K562 (cell line): ENCODE data around the gene CDR2L. TPM values are rescaled to one million over a fixed set of nuclear protein-coding genes. Genes with fewer than 3 reads are reported as not detected.

Experiments
- ATAC-seq: fragments of 200-7000 bp; cut with Tn5 transposase; 3 replicates; pipeline ENCODE4 v1.9.1; 2020; ENCODE audit warnings: moderate library complexity
- BruUV-seq: library from RNA; stranded (reverse); fragments of 400-500 nt; replicated peaks from 2 replicates; lab custom pipeline; 2021; lab: Mats Ljungman, UMichigan
- CTCF ChIA-PET: fragments of 300-600 bp; formaldehyde crosslinking; extraction: SDS; loops from one replicate; lab custom pipeline; 2021; ENCODE audit warnings: low intra/inter-chr PET ratio; lab: Yijun Ruan, JAX
- POLR2A ChIA-PET: fragments of 300-600, 350-650 bp; sonication (Branson Sonifier 250); formaldehyde crosslinking; extraction: SDS; loops from one replicate; lab custom pipeline; 2021; ENCODE audit warnings: antibody characterized with exemption, inconsistent platforms; lab: Yijun Ruan, JAX
- DNase-seq, 4 experiments: peaks; one replicate each; pipeline versions ENCODE4 v3.0.0 to v3.0.0-alpha.2; 2011 to 2018; ENCODE audit warnings: low spot score in 3 of 4, mixed read lengths in 3 of 4; ENCODE audit errors: extremely low read depth in 1 of 4
- FAIRE-seq: peaks from 2 replicates; lab custom pipeline; 2011; peaks lifted over from hg19 to GRCh38; lab: Jason Lieb, UNC
- H2AFZ ChIP-seq: 2 replicates; pipeline ENCODE4 v1.6.0; 2011; ENCODE audit warnings: low read depth, low read length, control low read depth, inconsistent platforms
- H3K27ac ChIP-seq: fragments of 200-600 bp; 3 replicates; pipeline ENCODE4 v1.8.0; 2011; ENCODE audit warnings: low read depth, mild to moderate bottlenecking, control low read depth, inconsistent platforms, low read length, moderate library complexity, mixed read lengths; ENCODE audit errors: extremely low read depth
- H3K27me3 ChIP-seq, 2 experiments: fragments of 300-600 bp in 1 of 2; 2 replicates in 1 of 2; 3 replicates in 1 of 2; pipeline versions ENCODE4 v1.6.0 to v1.8.0; 2011; ENCODE audit warnings: inconsistent platforms in 2 of 2, low read length in 2 of 2, mild to moderate bottlenecking in 1 of 2, mixed read lengths in 1 of 2, moderate library complexity in 1 of 2; ENCODE audit not compliant: control insufficient read depth in 2 of 2, insufficient read depth in 2 of 2
- H3K36me3 ChIP-seq: fragments of 300-600 bp; 3 replicates; pipeline ENCODE4 v1.8.0; 2011; ENCODE audit warnings: mild to moderate bottlenecking, low read length, inconsistent platforms; ENCODE audit not compliant: control insufficient read depth, insufficient read depth
- H3K4me1 ChIP-seq, 2 experiments: fragments of 200-600 bp in 1 of 2; replicated peaks in 1 of 2; 2 replicates in 1 of 2; 3 replicates in 1 of 2; pipeline versions ENCODE4 v1.5.1 to v1.8.0; 2011; ENCODE audit warnings: inconsistent platforms in 2 of 2, low read length in 2 of 2, mild to moderate bottlenecking in 1 of 2, mixed read lengths in 1 of 2, moderate library complexity in 1 of 2; ENCODE audit not compliant: control insufficient read depth in 2 of 2, insufficient read depth in 2 of 2
- H3K4me2 ChIP-seq: 2 replicates; pipeline ENCODE4 v1.6.1; 2011; ENCODE audit warnings: low read length, control low read depth, inconsistent platforms, mixed read lengths; ENCODE audit not compliant: insufficient read depth
- H3K4me3 ChIP-seq: fragments of 200-600 bp; sonication (generic), shearing (Covaris generic); 2 replicates; pipeline ENCODE4 v1.5.1; 2016; ENCODE audit warnings: control low read depth, inconsistent platforms
- H3K79me2 ChIP-seq: fragments of 200-600 bp; 3 replicates; pipeline ENCODE4 v1.8.0; 2011; ENCODE audit warnings: low read length, inconsistent platforms; ENCODE audit not compliant: control insufficient read depth, insufficient read depth
- H3K9ac ChIP-seq, 2 experiments: 2 replicates each; pipeline versions ENCODE4 v1.6.0 to v1.6.1; 2011; ENCODE audit warnings: low read depth in 2 of 2, low read length in 2 of 2, control low read depth in 1 of 2, inconsistent platforms in 1 of 2, mild to moderate bottlenecking in 1 of 2, mixed read lengths in 1 of 2; ENCODE audit not compliant: insufficient read depth in 1 of 2
- H3K9me1 ChIP-seq: one replicate; pipeline ENCODE4 v1.6.0; 2011; ENCODE audit warnings: inconsistent platforms, mild to moderate bottlenecking, low read length, moderate library complexity; ENCODE audit not compliant: control insufficient read depth, insufficient read depth
- H3K9me3 ChIP-seq: replicated peaks from 2 replicates; pipeline ENCODE4 v1.5.1; 2011; ENCODE audit warnings: low read depth, low read length, inconsistent platforms; ENCODE audit not compliant: control insufficient read depth, insufficient read depth
- H4K20me1 ChIP-seq: replicated peaks from 2 replicates; pipeline ENCODE4 v1.6.1; 2011; ENCODE audit warnings: low read length, inconsistent platforms, mixed read lengths; ENCODE audit not compliant: control insufficient read depth, insufficient read depth
- ATF3 ChIP-seq, 2 experiments: fragments of 450-650 bp in 1 of 2; sonication (generic) in 1 of 2; formaldehyde crosslinking in 1 of 2; IDR thresholded peaks in 1 of 2; conservative IDR thresholded peaks in 1 of 2; 2 replicates each; pipeline versions ENCODE4 v1.6.1 to v1.8.1; 2016 to 2023; ENCODE audit warnings: mild to moderate bottlenecking in 2 of 2, moderate library complexity in 2 of 2, inconsistent platforms in 1 of 2, missing genetic modification reagents in 1 of 2
- ETV1 ChIP-seq: fragments of 450-650 bp; conservative IDR thresholded peaks from 2 replicates; pipeline ENCODE4 v1.6.1; 2016; ENCODE audit warnings: missing genetic modification characterization, control low read depth, low read depth, missing compliant biosample characterization
- FOSL1 ChIP-seq: fragments of 200-800 bp; sonication (Bioruptor generic); conservative IDR thresholded peaks from 2 replicates; pipeline ENCODE4 v1.6.1; 2016; ENCODE audit warnings: missing genetic modification characterization, missing compliant biosample characterization
- FOXM1 ChIP-seq, 2 experiments: fragments of 450-650 bp in 1 of 2; sonication (generic) in 1 of 2; formaldehyde crosslinking in 1 of 2; IDR thresholded peaks; 2 replicates each; pipeline versions ENCODE4 v1.6.1 to v1.9.0; 2017 to 2022; ENCODE audit warnings: low read depth in 2 of 2, mild to moderate bottlenecking in 2 of 2, missing genetic modification reagents in 1 of 2, moderate library complexity in 1 of 2
- GATAD2B ChIP-seq: fragments of 450-650 bp; IDR thresholded peaks from 2 replicates; pipeline ENCODE4 v1.6.1; 2017; ENCODE audit warnings: mild to moderate bottlenecking, borderline replicate concordance
- KLF10 ChIP-seq: fragments of 250-450 bp; sonication (Bioruptor Pico); IDR thresholded peaks from 2 replicates; pipeline ENCODE4 v1.6.1; 2021; ENCODE audit warnings: matching md5 sums
- RBM17 ChIP-seq: fragments of 200-400 bp; formaldehyde crosslinking; IDR thresholded peaks from 2 replicates; pipeline ENCODE4 v1.6.1; 2017; ENCODE audit warnings: low read depth, mild to moderate bottlenecking, low read length, borderline replicate concordance
- SNIP1 ChIP-seq: fragments of 450-650 bp; IDR thresholded peaks from 2 replicates; pipeline ENCODE4 v1.7.1; 2017; ENCODE audit warnings: low read depth, mild to moderate bottlenecking
- SREBF2 ChIP-seq: sonication (generic); formaldehyde crosslinking; IDR thresholded peaks from 2 replicates; pipeline ENCODE4 v1.4.0; 2020; ENCODE audit warnings: mild to moderate bottlenecking, missing genetic modification reagents
- ZC3H4 ChIP-seq: sonication (generic); formaldehyde crosslinking; IDR thresholded peaks from 2 replicates; pipeline ENCODE4 v1.9.0; 2021; ENCODE audit warnings: missing genetic modification reagents, borderline replicate concordance
- ZNF143 ChIP-seq: sonication (generic); formaldehyde crosslinking; IDR thresholded peaks from 2 replicates; pipeline ENCODE4 v1.9.0; 2022; ENCODE audit warnings: mild to moderate bottlenecking, missing genetic modification reagents
- ZNF695 ChIP-seq: fragments of 450-650 bp; formaldehyde crosslinking; IDR thresholded peaks from 2 replicates; pipeline ENCODE4 v1.4.0; 2020; ENCODE audit warnings: mild to moderate bottlenecking, moderate library complexity
- WGBS: fragments of 100-300 bp; shearing (Covaris generic); methylation state at CpG from one replicate; pipeline ENCODE4 v1.1.6; 2016; ENCODE audit warnings: low coverage, mixed read lengths; ENCODE audit not compliant: insufficient coverage; ENCODE audit errors: missing lambda C conversion rate; 5-methylcytosine and 5-hydroxymethylcytosine counted together
- in situ Hi-C: fragments of 300-500 bp; cut with MboI; formaldehyde crosslinking; loops from 4 replicates; pipeline ENCODE4 v1.15.0; 2018; ENCODE audit warnings: inconsistent platforms, mixed read lengths
- intact Hi-C: fragments of 100-400 bp; cut with micrococcal nuclease; formaldehyde crosslinking; loops from 2 replicates; pipeline ENCODE4 v1.14.2; 2022
- polyA plus RNA-seq, 8 experiments: library from polyadenylated mRNA; depleted of rRNA in 4 of 8; stranded (reverse) in 5 of 8; unstranded in 3 of 8; fragments of >200 nt; fragmentation: Nextera tagmentation in 2 of 8; fragmentation: Illumina TruSeq in 1 of 8; extraction: Ambion mirVana in 2 of 8; extraction: Trizol in 1 of 8; gene quantifications; 2 replicates each; pipeline versions ENCODE4 v1.2.1 to v1.2.3, GENCODE V29; 2011 to 2014; ENCODE audit warnings: inconsistent platforms in 1 of 8, missing spikeins in 1 of 8
- total RNA-seq, 7 experiments: library from RNA; depleted of rRNA in 6 of 7; stranded (reverse); fragments of >200 nt in 6 of 7; fragmentation: Illumina TruSeq in 2 of 7; extraction: Trizol in 2 of 7; gene quantifications; 2 replicates each; pipeline versions ENCODE4 v1.2.1 to v1.2.3, GENCODE V29; 2011 to 2021; ENCODE audit warnings: low replicate concordance in 1 of 7
- TF ChIP-seq, protein P1 (sequence below): fragments of 450-650 bp; formaldehyde crosslinking; IDR thresholded peaks from 2 replicates; pipeline ENCODE4 v1.4.0; 2022; ENCODE audit warnings: mild to moderate bottlenecking, moderate library complexity
- TF ChIP-seq, protein P2 (sequence below): fragments of 450-650 bp; formaldehyde crosslinking; IDR thresholded peaks from 2 replicates; pipeline ENCODE4 v1.4.0; 2022; ENCODE audit warnings: missing genetic modification characterization
- TF ChIP-seq, protein P3 (sequence below): sonication (generic); formaldehyde crosslinking; IDR thresholded peaks from 2 replicates; pipeline ENCODE4 v1.8.1; 2022; ENCODE audit warnings: missing genetic modification reagents

The CDR2L gene
- total and polyA plus RNA-seq, 9 of the 15 experiments (the other 6 are each of a cell fraction or from before 2014, with no cell fraction given), result 2.7 to 16.0 (median 7.3) TPM

DNA sequence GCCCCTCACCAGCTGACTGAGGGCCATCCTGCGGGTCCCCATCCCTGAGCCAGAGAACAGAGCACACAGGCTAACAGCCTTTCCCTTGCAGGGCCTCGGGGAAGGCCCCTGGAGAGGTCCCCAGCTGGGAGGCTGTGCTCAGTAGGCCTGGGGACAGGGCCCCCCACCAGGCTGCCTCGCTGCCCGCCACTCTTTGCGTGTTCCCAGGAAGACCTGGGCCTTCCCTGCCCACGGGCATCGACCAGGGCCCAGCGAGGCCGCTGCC lies 15.7 kb upstream of the CDR2L start:
- H4K20me1 ChIP-seq, result 0 out of 2 replicates have a peak, but pooled peaks cover 4% of the 10 kb centered on the region
- in situ Hi-C loops (no loop called here), intact Hi-C loops (no loop called here)
- FAIRE-seq (no peak), DNase-seq (no peak), ATAC-seq (no peak)
- 64% methylated on average over 8 of the region's 9 CpGs for WGBS
- no peaks in the 10 kb centered on the region for H3K9me1 ChIP-seq
- POLR2A ChIA-PET, result interaction anchor here (1.3 to 1.5 kb wide), 3 partner anchors 8 to 103 kb away, joined by 4 to 6 read pairs (median 5); no protein-coding TSS in a partner anchor
- CTCF ChIA-PET, result no interaction called here
- TF ChIP-seq SREBF2 (no peak), ZC3H4 (no peak), RBM17 (no peak), ETV1 (tag) (no peak), GATAD2B (no peak), FOSL1 (tag) (no peak), FOXM1 (IDR thresholded peaks at IDR 0.05; ENCODE audit: low read depth) (no peak), FOXM1 (CRISPR knock-in tag; IDR thresholded peaks at IDR 0.05; ENCODE audit: low read depth) (no peak), SNIP1 (no peak), KLF10 (CRISPR knock-in tag) (no peak), ZNF695 (CRISPR knock-in tag) (no peak), ATF3 (IDR thresholded peaks at IDR 0.05) (no peak), ATF3 (CRISPR knock-in tag; conservative IDR thresholded peaks at IDR 0.05) (no peak), ZNF143 (CRISPR knock-in tag) (no peak)
- TF ChIP-seq, protein P1, sequence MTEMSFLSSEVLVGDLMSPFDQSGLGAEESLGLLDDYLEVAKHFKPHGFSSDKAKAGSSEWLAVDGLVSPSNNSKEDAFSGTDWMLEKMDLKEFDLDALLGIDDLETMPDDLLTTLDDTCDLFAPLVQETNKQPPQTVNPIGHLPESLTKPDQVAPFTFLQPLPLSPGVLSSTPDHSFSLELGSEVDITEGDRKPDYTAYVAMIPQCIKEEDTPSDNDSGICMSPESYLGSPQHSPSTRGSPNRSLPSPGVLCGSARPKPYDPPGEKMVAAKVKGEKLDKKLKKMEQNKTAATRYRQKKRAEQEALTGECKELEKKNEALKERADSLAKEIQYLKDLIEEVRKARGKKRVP (CRISPR knock-in tag), result no peak
- TF ChIP-seq, protein P2, sequence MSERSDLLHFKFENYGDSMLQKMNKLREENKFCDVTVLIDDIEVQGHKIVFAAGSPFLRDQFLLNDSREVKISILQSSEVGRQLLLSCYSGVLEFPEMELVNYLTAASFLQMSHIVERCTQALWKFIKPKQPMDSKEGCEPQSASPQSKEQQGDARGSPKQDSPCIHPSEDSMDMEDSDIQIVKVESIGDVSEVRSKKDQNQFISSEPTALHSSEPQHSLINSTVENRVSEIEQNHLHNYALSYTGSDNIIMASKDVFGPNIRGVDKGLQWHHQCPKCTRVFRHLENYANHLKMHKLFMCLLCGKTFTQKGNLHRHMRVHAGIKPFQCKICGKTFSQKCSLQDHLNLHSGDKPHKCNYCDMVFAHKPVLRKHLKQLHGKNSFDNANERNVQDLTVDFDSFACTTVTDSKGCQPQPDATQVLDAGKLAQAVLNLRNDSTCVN (CRISPR knock-in tag), result no peak
- TF ChIP-seq, protein P3, sequence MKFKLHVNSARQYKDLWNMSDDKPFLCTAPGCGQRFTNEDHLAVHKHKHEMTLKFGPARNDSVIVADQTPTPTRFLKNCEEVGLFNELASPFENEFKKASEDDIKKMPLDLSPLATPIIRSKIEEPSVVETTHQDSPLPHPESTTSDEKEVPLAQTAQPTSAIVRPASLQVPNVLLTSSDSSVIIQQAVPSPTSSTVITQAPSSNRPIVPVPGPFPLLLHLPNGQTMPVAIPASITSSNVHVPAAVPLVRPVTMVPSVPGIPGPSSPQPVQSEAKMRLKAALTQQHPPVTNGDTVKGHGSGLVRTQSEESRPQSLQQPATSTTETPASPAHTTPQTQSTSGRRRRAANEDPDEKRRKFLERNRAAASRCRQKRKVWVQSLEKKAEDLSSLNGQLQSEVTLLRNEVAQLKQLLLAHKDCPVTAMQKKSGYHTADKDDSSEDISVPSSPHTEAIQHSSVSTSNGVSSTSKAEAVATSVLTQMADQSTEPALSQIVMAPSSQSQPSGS, result no peak
- 0 out of 5 replicates have a peak, but pooled peaks cover 0 to 4% of the 10 kb centered on the region in 2 experiments for H3K27me3 ChIP-seq
- H3K4me1 ChIP-seq, result peaks cover 3 to 19% of the 10 kb centered on the region in 2 experiments; a peak in 3 of 5 replicates
- H3K4me2 ChIP-seq, result no peak overlapping the region
- H3K9me3 ChIP-seq, result no peaks in the 10 kb centered on the region
- BruUV-seq, result no TSS peak
- H3K27ac ChIP-seq, result no peak overlapping the region
- 0 out of 4 replicates have a peak overlapping the region, but pooled peaks of 1 of the 2 experiments have one; percentile 64 for H3K9ac ChIP-seq
- no peaks in the 10 kb centered on the region for H3K36me3 ChIP-seq
- H3K4me3 ChIP-seq, result no peak overlapping the region
- no peaks in the 10 kb centered on the region for H3K79me2 ChIP-seq
- no peak overlapping the region for H2AFZ ChIP-seq
